Renal cortex interstitium (tissue), 11 donors: Measurements from ENCODE around the gene CDH23. TPM values are rescaled to one million over a fixed set of nuclear protein-coding genes. Genes with fewer than 3 reads are reported as not detected.

Experiments
- DNase-seq, 11 donors: peaks; one replicate each; pipeline ENCODE4 v3.0.0-alpha.2; 2013; ENCODE audit warnings: low read depth in 9 of 11, low spot score in 4 of 11; ENCODE audit errors: extremely low read depth in 1 of 11
- polyA plus RNA-seq, 3 donors: library from polyadenylated mRNA; unstranded; fragments of 120-200 nt; gene quantifications; one replicate each; pipeline ENCODE4 v1.2.1, GENCODE V29; 2013; ENCODE audit not compliant: insufficient read length in 3 of 3

CDH23 gene
- polyA plus RNA-seq, 3 donors: 0.78 to 2.1 (median 1.0) TPM

DNA sequence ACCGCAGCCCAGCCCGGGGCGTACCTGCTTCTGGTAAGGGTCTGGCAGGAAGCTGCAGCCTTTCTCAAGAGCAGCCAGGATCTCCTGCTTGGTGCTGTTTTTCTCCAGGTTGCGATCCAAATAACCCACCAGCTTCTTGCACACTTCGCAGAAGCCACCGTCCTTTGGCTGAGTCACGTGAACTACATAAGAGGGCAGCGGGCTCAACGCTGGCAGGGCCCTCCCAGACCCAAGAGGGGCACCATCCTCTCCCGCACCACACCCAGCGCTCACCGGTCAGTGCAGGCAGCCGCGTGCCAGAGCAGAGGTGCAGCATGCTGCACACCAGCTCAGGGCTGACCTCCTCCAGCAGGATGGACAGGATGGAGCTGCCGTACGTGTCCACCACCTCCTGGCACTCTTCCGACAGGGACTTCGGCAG, 422.7 kb downstream of the CDH23 start:
- DNase-seq: no peak

DNA sequence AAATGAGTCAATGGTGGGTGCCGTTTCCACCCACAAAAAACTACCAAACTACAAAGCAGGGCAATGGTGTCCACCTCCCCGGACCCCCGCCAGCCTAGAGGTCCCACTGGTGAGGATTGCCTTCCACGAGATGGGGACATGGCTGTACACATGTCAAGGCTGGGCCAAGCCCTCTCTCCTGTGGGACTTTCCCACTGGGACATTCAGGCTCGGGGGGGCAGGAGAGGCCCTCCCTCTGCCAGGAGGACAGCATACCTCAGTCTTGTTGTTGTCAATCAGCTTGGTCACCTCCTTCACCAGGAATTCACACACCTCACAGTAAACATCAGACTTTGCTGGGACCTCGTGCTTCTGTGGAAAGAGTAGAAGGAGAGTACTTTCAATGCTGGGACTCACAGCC, 423.3 kb downstream of the CDH23 start:
- DNase-seq: no peak

- DNase-seq: no peak
Observed at GRCh38 chr10:71820966-71821365, 424.2 kb downstream of the CDH23 start.

DNA sequence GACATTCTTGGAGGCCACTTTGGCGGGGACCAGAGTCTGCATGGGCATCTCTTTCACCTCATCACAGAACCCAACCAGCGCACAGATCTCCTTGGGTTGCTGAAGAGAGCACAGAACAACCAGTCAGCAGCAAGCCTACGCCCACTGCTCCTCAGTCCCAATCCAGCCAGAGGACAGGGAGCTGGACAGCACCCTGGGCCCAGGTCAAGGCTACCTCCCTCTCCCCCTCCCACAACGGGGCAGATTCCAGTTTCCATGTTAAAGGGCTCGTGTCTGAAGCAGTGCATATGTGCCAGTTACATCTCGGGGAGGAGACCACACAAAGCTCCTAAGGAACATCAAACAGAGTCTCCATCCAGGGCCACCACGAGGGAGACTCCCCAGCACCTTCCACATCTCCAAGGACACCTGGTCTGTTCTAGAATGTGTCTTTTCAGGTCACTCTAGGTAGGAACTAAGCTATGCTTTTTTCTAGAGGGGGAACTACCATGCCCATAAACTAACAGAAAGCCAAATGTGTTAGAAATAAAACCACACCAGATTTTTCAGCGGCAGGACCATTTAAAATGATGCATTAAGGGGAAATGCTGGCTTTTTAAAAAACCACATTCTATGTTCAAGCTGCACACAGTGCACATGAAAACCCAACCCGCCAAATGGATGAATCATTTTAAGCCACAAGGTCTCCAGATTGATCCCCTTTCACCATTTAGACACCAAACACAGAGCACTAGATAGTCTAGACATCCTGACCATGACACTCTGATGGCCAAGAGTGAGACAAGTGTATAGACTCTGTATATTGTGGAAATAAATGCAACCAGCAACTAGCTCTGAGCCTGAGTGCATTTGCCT, 425.4 kb downstream of the CDH23 start:
- DNase-seq: no peak

- no peak for DNase-seq
Observed at GRCh38 chr10:71823356-71823755, 426.6 kb downstream of the CDH23 start.

GRCh38 chr10:71824333-71824732, 427.6 kb downstream of the CDH23 start:
- DNase-seq: no peak

GRCh38 chr10:71825217-71825616, 428.5 kb downstream of the CDH23 start:
- no peak for DNase-seq

- no peak for DNase-seq
Observed at GRCh38 chr10:71827852-71828251, 431.1 kb downstream of the CDH23 start.

GRCh38 chr10:71828702-71829101, 432.0 kb downstream of the CDH23 start:
- DNase-seq: no peak

DNA sequence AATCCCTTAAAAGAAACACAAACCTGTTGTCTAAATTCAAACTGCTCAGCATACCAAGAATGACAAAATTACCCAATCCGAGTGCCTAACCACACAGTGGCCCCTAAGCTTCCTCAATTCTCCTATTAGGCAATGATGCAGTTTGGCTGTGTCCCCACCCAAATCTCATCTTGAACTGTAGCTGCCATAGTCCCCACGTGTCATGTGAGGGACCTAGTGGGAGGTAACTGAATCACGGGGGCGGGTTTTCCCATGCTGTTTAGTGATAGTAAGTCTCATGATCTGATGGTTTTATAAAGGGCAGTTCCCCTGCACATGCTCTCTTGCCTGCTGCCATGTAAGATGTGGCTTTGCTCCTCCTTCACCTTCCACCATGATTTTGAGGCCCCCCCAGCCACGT, 432.5 kb downstream of the CDH23 start:
- no peak for DNase-seq

- DNase-seq: no peak
Observed at GRCh38 chr10:71829896-71830295, 433.2 kb downstream of the CDH23 start.

- DNase-seq: no peak
Observed at GRCh38 chr10:71830726-71831125, 434.0 kb downstream of the CDH23 start.

GRCh38 chr10:71831646-71832552, 435.2 kb downstream of the CDH23 start:
- no peak for DNase-seq

- DNase-seq: no peak
Observed at GRCh38 chr10:71832967-71833366, 436.2 kb downstream of the CDH23 start.

GRCh38 chr10:71833451-71834342, 437.0 kb downstream of the CDH23 start:
- DNase-seq: no peak

- DNase-seq: no peak
Observed at GRCh38 chr10:71834343-71834674, 437.6 kb downstream of the CDH23 start.

GRCh38 chr10:71835671-71836595, 439.2 kb downstream of the CDH23 start:
- peak in 9 of 11 donors; percentile 66 to 90 (median 75) for DNase-seq

GRCh38 chr10:71836596-71836974, 439.9 kb downstream of the CDH23 start:
- DNase-seq: no peak
